Measurements from ENCODE around the gene IGF1. TPM values are rescaled to one million over a fixed set of nuclear protein-coding genes. Genes with fewer than 3 reads are reported as not detected.

Gene IGF1
- total and polyA plus RNA-seq, 3 donors from 2014 or later, result 16.2 to 50.9 (median 16.9) TPM

DNA sequence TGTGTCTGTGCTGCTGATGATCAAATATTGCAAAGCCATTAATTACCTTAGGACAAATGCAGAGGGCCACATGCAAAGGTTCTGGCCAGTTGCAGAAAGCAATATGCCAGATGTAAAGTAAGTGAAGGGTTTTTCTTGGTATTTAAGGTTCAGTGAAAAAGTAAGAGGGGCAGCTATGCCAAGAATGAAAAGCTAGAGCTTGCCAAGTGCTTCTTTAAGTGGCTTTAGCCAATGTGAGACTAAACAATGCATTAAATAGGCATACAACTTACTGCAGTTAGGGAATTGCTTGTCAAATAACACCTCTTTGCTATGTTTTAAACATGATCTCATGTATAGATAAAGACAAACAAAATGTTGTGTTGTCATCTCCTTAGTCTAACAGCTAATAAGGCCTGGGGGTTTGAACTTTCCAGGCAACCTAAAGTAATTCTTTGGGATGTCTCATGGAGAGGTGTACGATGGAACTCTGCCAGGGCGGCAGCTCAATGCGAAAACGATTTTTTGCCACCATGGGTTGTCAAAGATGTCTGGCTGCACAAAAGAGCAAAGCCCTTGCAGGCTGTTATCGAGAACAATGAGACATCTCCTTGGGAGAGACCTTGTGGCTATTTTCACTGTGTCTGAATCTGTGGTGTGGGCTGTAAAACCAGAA lies 12.0 kb downstream of the IGF1 start:
- DNase-seq, result no peak
- Histone ChIP-seq H3K36me3 (ENCODE audit: low read depth, missing control alignments) (no peaks in the 10 kb centered on the region), H3K4me1 (no peaks in the 10 kb centered on the region), H3K4me3 (no peak overlapping the region), H3K27ac (no peak overlapping the region), H3K9me3 (no peaks in the 10 kb centered on the region), H3K27me3 (no peaks in the 10 kb centered on the region)
- WGBS, 2 donors, result 88% methylated on average over 5 of the region's 5 CpGs
- TF ChIP-seq, protein P1, sequence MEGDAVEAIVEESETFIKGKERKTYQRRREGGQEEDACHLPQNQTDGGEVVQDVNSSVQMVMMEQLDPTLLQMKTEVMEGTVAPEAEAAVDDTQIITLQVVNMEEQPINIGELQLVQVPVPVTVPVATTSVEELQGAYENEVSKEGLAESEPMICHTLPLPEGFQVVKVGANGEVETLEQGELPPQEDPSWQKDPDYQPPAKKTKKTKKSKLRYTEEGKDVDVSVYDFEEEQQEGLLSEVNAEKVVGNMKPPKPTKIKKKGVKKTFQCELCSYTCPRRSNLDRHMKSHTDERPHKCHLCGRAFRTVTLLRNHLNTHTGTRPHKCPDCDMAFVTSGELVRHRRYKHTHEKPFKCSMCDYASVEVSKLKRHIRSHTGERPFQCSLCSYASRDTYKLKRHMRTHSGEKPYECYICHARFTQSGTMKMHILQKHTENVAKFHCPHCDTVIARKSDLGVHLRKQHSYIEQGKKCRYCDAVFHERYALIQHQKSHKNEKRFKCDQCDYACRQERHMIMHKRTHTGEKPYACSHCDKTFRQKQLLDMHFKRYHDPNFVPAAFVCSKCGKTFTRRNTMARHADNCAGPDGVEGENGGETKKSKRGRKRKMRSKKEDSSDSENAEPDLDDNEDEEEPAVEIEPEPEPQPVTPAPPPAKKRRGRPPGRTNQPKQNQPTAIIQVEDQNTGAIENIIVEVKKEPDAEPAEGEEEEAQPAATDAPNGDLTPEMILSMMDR (IDR thresholded peaks at IDR 0.05), result no peak
- TF ChIP-seq POLR2A (IDR thresholded peaks at IDR 0.05), result no peak
- intact Hi-C loops (cut with DNase I; ENCODE audit: low total_unique reads), result no loop called here

DNA sequence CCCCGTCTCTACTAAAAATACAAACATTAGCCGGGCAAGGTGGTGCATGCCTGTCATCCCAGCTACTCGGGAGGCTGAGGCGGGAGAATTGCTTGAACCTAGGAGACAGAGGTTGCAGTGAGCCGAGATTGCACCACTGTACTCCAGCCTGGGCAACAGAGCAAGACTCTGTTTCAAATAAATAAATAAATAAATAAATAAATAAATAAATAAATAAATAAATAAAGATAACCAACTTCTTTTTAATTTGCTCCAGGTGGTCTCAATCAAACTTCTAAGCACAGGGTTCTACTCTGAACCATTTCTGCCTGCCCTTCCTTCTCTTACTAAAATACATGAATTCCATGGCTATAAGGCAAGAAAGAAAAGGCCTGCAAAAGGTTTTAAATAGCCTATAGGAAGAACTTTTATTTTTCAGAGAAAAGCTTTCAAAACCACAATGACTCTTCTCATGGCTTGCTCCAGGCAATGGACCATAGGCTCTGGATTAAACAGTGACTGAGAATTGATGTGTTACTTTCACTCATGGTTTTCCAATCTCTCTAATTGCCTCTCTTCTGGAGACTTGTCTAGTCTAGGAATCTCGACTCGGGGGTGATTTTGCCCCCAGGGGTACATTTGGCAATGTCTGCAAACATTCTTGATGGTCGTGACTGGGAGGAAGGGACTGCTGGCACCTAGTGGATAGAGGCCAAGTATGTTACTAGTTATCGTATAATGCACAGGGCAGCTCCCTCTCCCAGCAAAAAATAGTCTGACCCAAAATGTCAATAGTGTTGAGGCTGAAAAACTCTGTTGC lies 14.4 kb downstream of the IGF1 start:
- Histone ChIP-seq H3K4me3 (no peak overlapping the region), H3K36me3 (ENCODE audit: low read depth, missing control alignments) (no peaks in the 10 kb centered on the region), H3K4me1 (no peaks in the 10 kb centered on the region), H3K27ac (no peak overlapping the region), H3K9me3 (no peaks in the 10 kb centered on the region), H3K27me3 (no peaks in the 10 kb centered on the region)
- intact Hi-C loops (cut with DNase I; ENCODE audit: low total_unique reads), result no loop called here
- no peak for DNase-seq
- no peak for TF ChIP-seq POLR2A (IDR thresholded peaks at IDR 0.05)
- TF ChIP-seq, protein P1 (IDR thresholded peaks at IDR 0.05), result no peak
- 84 to 87% methylated on average over 9 of the region's 9 CpGs for WGBS, 2 donors

DNA sequence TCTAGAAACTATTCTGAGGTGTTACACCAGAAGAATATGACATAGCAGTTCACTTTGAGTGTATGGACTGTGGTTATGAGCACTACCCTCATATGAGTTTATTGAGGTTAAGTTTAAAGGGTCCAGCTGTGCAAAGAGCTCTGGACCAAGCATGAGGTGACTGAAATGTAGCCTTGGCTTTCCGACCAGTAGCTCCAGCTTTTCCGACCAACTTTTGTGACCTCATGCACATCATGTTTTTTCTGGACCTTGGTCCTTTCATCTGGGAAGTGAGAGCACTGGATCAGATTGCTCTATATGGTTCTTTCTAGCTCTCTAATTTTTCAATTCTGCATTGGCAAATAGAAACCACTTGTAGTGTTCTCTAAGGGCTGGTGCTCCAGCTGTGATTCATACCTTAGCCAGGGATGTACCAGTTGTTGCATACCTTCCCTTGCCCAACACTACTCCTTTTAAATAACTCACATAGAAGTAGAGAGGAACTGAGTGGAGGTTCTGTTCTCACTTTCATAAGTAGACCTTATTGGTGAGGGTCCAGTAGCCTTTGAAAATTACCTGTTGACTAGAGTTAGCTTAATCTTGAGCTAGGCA lies 16.6 kb downstream of the IGF1 start:
- Histone ChIP-seq H3K4me1 (no peaks in the 10 kb centered on the region), H3K27me3 (no peaks in the 10 kb centered on the region), H3K4me3 (no peak overlapping the region), H3K9me3 (no peaks in the 10 kb centered on the region), H3K36me3 (ENCODE audit: low read depth, missing control alignments) (no peaks in the 10 kb centered on the region), H3K27ac (no peak overlapping the region)
- 65 to 80% methylated on average over 2 of the region's 2 CpGs for WGBS, 2 donors
- TF ChIP-seq, protein P1 (IDR thresholded peaks at IDR 0.05), result no peak
- no peak for TF ChIP-seq POLR2A (IDR thresholded peaks at IDR 0.05)
- DNase-seq, result no peak
- intact Hi-C loops (cut with DNase I; ENCODE audit: low total_unique reads), result no loop called here

DNA sequence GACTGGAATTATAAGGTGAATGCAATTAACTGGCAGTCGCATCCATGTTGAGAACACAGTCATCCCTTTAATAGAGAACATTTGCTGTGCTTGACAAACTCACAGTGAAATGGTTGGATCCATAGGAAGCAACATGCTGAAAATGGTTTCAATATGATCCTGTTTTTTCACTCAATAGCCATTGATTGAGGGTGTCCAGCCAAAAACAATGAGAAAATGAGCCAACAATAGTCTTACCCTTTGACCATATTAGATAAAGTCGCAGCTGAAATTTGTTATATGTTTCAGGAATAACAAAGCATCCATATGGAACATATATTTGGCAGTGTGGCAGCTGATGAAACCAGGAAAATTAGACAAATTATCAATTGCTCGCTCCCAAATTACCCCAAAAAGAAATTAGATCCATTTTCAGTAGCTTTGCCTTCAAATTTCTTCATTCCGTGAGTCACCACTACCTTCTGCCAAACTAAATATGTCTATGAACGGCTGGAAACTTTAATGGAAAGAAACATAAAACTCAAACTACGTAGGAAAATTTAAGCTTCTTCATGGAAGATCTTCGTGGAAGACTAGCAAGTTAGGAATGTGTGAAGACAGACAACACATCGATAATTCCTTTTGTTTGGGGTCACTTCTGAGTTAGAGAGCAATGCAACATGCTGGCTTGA lies 17.4 kb downstream of the IGF1 start:
- Histone ChIP-seq H3K27me3 (no peaks in the 10 kb centered on the region), H3K36me3 (ENCODE audit: low read depth, missing control alignments) (no peaks in the 10 kb centered on the region), H3K27ac (no peak overlapping the region), H3K4me1 (peaks cover 4% of the 10 kb centered on the region), H3K9me3 (no peaks in the 10 kb centered on the region), H3K4me3 (no peak overlapping the region)
- WGBS, 2 donors, result 67 to 73% methylated on average over 8 of the region's 8 CpGs
- DNase-seq, result no peak
- no peak for TF ChIP-seq POLR2A (IDR thresholded peaks at IDR 0.05)
- TF ChIP-seq, protein P1 (IDR thresholded peaks at IDR 0.05), result no peak
- intact Hi-C loops (cut with DNase I; ENCODE audit: low total_unique reads), result no loop called here

All from testis (tissue), 3 donors.